NCI-H446 treated with DMSO at 0.1 percent for 48 hours (cell line): Measurements from ENCODE around the gene TAS2R9.
"Not testable (repeated sequence)": the region's sequence is repeated elsewhere in the genome, so short reads cannot be mapped to it uniquely, and the experiment has no call there.

Experiments
- DNase-seq: peaks from one replicate; lab custom pipeline; 2025; lab: John Stamatoyannopoulos, UW

The TAS2R9 gene

DNA sequence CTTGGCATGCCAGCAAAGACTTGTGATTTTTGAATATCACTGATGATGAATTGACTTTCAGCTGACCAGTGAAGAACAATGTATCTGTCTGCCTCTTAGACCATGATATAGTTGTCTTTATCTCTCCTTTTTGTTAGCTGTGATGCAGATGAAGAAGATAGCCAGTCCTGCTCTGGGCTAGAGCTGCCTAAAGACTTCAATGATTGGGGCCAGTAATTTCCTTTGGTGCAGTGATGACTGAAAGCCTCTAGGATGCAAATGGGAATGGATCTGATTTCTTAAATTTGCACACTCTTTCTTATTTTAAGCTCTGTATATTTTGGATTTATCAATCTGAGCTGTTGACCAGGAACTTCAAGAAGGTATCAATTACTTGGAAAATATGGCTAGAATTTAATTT lies at the start of gene TAS2R9:
Gene TAS2R9 (minus strand): TSS at position 101 of the 400 bp plus-strand sequence. CDS start 93 bp downstream, at position 8.
- DNase-seq, result no peak

DNA sequence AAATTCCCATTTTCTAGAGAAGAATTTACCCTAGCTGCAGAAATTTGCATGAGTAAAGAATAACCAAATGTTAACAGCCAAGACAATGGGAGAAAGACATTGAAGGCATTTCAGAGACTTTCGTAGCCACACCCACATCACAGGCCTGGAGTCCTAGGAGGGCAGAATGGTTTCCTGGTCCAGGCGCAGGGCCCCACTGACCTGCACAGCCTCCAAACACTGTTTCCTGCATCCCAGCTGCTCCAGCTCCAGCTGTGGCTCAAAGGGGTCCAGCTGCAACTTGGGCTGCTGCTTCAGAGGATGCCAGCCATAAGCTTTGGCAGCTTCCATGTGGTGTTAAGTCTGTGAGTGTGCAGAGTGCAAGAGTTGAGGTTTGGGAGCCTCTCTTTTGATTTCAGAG lies 45.8 kb upstream of the TAS2R9 start:
- DNase-seq, result no peak

DNA sequence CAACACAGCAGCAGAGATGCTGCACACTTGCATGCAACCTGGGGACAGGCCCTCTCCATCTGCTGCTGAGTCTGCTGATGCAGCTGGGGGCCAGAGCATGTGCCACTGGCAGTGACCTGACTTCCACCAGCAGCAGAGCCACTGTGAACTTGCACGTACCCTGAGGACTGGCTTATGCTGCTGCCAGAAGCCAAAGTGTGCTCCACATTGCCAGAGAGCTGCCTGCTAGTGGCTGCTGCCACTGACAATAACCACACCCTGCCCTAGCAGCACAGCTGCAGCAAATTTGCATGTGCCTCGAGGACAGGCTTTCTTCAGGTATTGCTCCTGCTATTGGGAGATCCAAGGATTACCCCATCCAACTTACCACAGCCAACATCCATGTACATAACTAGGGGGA lies 43.8 kb upstream of the TAS2R9 start:
- DNase-seq, result no peak

DNA sequence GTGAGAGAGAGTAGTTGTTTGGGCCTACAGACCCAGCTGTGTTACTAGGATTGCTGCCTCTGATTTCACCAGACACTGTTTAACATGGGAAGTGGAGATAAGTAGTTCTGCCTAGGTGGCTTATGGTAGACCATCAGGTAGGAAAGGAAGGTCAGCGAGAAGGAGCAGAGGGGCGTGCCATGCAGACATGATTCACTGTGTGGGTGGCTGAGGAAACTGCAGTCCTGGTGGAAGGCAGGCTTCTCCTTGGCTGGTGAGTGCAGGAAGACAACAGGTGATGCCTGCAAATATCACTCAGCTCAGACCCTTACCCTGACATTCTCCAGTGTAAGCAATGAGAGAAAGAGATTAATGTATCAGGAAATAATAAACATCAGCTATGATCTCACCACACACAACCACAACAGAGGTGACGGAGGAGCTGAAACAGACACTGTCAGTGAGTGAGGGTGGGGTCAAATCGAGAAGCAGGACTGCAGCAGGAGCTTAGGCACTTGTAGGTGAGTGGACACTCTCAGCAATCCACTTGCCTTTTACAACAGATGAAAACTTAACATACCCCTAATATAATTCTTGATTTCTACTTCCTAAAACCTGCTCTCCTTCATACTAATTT lies 41.4 kb upstream of the TAS2R9 start:
- DNase-seq, result no peak

DNA sequence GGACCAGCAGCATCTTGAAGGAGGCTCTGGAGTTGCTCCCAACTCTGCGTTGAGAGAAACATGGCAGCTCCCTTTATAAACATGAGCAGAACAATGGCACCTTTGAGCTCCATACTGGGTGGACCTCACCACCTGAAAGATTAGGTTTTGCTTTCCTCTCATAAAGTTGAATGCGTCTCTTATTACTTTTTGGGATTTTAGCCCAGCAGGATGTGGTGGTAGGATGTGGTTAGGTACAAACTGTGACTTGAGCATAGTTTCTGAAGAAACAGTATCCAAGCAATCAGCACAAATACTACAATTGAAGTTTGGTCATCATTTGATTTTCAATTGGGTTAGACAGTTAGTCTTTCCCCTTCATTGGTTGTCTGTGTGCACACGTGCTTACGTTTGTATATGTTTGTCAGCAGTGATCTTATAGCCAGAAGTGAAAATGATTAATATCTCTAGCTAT lies 39.5 kb upstream of the TAS2R9 start, which contains the start of gene PRR4:
Gene PRR4 (minus strand): TSS at position 51 of the 454 bp plus-strand sequence. CDS start 38 bp downstream, at position 13.
- DNase-seq, result no peak

DNA sequence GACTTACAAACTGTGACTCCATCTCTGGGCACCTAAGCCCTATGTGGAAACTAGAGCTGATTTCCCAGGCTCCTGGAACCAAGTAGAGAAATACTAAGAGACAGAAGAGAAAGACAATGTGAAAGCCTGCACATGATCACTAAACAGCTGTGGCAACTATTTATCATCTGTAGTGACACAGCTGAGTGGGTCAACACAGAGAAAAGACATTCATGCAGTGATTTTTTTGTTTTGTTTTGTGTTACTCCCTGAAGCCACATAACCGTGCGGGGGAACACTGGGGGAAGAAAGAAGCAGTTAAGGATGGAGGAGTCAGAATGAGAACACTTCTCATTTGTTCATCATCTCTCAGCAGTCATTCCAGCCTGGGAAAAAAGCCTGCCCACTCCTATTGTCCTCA lies 37.8 kb upstream of the TAS2R9 start:
- no peak for DNase-seq

DNA sequence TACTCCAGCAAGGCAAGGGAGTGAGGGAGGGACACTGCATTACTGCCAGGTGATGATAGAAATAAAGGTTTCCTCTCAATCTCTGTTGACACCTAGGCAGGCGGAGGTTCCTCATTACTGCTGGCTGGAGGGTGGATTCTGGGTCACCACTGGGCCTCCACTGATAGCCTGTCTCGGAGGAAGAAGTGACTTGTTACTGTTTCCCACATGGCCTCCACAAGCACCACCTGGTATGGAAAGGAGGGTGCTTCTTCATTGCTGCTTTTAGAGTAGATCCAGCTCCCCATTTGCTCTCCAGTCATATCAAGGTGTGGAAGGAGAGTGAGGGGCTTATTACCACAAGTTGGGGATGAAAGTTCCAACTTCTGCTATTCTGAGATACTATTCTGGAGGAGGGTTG lies 32.9 kb upstream of the TAS2R9 start:
- no peak for DNase-seq

GRCh38 chr12:10838461-10838860 lies 28.5 kb upstream of the TAS2R9 start:
- no peak for DNase-seq

- no peak for DNase-seq
These were observed 20.0 kb upstream of the TAS2R9 start for GRCh38 chr12:10829994-10830393.

GRCh38 chr12:10826258-10826657 lies 16.3 kb upstream of the TAS2R9 start, which contains the start of gene TAS2R10:
Gene TAS2R10 (minus strand): TSS chr12:10826358. CDS start chr12:10826269, 89 bp downstream.
- no peak for DNase-seq

GRCh38 chr12:10824957-10825356 lies 15.0 kb upstream of the TAS2R9 start:
- no peak for DNase-seq

GRCh38 chr12:10811883-10812536 lies 2.0 kb upstream of the TAS2R9 start:
- DNase-seq, result no peak

DNA sequence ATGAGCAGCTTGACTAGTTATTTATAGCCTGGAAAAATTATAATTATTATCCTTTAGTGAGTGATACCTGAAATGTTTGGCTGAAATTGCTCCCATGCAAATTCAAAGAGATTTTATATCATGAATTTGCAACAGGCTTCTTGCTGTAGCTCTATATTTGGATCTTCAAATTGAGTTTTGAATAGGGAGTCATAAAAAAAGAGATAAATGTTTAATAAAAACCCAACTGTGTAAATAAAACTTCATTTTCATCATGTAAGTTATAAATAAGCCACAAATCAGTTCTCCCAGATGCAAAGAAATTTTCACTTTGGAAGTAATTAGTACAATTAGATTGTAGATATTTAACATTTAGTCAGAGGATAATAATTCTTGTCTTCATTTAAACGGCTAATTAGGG lies 2.8 kb downstream of the TAS2R9 start, which contains the start of gene TAS2R8:
Gene TAS2R8 (minus strand): TSS at position 101 of the 400 bp plus-strand sequence. CDS start 306 bp downstream, outside the sequence.
- no peak for DNase-seq

DNA sequence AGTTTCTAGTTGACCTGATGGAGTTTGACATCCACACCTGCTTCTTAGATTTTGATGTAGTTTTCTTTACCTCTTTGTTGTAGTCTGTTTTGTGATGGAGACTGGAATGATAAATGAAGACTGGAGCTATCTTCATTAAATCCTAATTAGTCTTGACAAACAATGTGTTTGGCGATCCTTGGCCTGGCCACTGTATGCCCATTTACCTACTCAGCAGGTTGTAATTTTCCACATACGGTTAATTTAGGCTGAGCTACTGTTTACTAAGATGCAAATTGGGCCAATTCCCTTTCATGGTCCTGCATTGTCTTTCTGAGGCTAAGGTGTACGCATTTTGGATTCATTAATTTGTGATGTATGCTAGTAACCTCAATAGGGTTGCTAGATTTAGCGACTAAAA lies 7.4 kb downstream of the TAS2R9 start, which contains the start of gene TAS2R7:
Gene TAS2R7 (minus strand): TSS at position 41 of the 400 bp plus-strand sequence. CDS start 57 bp downstream, outside the sequence.
- no peak for DNase-seq

- DNase-seq, result no peak
These were observed 8.2 kb downstream of the TAS2R9 start for GRCh38 chr12:10801741-10802140.

GRCh38 chr12:10794222-10794621 lies 15.7 kb downstream of the TAS2R9 start:
- DNase-seq, result no peak

DNA sequence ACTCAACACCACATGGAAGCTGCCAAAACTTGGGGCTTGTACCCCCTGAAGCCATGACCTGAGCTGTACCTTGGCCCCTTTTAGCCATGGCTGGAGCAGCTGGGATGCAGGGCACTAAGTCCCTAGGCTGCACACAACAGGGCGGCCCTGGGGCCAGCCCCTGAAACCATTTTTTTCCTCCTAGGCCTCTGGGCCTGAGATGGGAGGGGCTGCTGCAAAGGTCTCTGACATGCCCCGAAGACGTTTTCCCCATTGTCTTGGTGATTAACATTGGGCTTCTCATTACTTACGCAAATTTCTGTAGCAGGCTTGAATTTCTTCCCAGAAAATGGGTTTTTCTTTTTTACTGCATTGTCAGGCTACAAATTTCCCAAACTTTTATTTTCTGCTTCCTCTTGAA lies 18.2 kb downstream of the TAS2R9 start:
- not testable (repeated sequence) for DNase-seq

GRCh38 chr12:10783252-10783651 lies 26.7 kb downstream of the TAS2R9 start:
- no peak for DNase-seq

DNA sequence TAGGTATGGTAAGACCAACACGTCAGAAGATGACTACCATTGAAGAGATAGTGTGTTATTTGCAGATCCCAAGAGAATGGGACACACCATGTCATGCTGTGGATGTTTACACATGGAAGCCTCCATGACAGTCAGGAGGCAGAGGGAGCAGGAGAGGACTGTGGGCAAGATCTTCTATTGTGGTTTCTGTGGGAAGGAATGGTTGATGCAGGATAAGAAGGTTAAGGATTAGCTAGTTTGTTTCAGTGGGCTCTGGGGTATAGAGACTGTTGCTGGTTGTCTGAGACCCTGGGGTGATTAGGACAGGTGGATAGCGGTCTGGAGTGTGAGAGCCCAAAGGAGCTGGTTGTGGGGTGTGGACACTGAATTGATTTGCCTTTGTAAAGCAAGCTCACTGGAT lies 30.9 kb downstream of the TAS2R9 start:
- DNase-seq, result no peak

DNA sequence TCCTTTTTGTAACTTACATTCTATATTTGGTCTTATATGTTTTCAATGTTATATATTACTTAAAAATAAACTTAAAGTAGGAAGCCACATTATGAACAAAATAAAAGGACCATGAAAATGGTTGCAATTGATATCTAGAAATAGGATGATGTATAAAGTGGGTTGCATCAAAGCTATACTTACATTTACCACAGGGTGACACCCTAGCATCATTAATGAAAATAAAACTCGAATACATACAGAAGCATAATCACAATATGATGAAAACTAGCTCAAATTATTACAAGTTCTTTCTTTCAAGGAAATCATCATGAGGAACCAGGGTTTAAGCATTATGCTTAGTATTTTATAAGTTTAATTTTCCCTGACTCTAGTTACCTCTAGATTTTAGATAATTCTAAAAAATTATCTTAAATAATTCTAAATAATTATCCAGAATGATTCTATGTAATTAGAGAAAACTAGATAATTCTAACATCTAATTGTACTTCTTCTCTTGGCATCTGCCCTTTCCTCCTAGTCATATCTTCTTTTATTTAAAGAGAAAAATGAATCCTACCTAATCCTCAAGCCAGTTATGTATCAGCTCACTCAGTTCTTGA lies 38.7 kb downstream of the TAS2R9 start:
- DNase-seq, result no peak

GRCh38 chr12:10759657-10760056 lies 50.3 kb downstream of the TAS2R9 start:
- no peak for DNase-seq
